ENCODE data around the gene FKBP6. TPM values are rescaled to one million over a fixed set of nuclear protein-coding genes. Genes with fewer than 3 reads are reported as not detected.
"Not testable (repeated sequence)": the region's sequence is repeated elsewhere in the genome, so short reads cannot be mapped to it uniquely, and the experiment has no call there.

The FKBP6 gene
- total RNA-seq, 4 donors from 2014 or later = not detected

- ATAC-seq (ENCODE audit: low FRiP score) (no peak), DNase-seq (ENCODE audit: low spot score) (no peak)
- TF ChIP-seq, protein P1, sequence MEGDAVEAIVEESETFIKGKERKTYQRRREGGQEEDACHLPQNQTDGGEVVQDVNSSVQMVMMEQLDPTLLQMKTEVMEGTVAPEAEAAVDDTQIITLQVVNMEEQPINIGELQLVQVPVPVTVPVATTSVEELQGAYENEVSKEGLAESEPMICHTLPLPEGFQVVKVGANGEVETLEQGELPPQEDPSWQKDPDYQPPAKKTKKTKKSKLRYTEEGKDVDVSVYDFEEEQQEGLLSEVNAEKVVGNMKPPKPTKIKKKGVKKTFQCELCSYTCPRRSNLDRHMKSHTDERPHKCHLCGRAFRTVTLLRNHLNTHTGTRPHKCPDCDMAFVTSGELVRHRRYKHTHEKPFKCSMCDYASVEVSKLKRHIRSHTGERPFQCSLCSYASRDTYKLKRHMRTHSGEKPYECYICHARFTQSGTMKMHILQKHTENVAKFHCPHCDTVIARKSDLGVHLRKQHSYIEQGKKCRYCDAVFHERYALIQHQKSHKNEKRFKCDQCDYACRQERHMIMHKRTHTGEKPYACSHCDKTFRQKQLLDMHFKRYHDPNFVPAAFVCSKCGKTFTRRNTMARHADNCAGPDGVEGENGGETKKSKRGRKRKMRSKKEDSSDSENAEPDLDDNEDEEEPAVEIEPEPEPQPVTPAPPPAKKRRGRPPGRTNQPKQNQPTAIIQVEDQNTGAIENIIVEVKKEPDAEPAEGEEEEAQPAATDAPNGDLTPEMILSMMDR (IDR thresholded peaks at IDR 0.05) = no peak
Measured at GRCh38 chr7:73366127-73366526, 38.2 kb downstream of the FKBP6 start.

DNA sequence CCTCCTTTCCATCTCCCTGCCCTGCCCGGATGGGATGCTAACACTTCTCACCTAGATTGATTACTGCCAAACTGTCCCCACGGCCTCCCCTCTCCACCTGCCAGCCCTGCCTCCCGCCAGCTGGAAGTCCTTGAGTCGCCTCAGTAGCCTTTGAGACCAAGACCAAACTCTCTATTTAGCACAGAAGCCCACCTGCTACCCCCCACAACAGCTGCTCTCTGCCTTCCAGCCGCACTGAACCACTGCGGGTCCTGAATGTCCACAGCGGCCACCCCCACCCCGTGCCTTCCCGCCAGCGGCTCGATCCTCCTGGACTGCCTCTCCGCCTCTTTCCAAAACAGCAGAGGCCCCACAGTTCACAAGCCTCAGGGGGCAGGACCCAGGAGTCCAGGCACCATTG lies 39.0 kb downstream of the FKBP6 start:
- DNase-seq (ENCODE audit: low spot score) (no peak), ATAC-seq (ENCODE audit: low FRiP score) (no peak)
- TF ChIP-seq, protein P1 (IDR thresholded peaks at IDR 0.05) = no peak

DNA sequence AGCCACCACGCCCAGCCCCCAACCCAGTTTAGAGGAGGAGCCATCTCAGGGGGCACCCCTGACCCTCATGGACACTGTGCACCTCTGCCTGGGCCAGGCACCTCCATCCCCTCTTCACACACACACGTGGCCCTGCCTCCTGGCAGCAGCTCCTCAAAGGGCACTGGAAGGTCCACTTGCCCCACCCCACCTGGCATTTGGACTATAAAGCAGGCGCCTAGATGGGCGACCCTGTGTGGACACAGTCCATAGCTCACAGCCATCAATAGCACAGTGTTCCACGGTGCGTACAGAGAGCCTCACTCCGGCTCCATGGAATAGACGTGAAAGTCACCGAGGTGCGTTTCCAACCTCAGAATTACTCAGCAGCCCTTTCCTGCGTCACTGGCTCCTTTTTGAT lies 41.0 kb downstream of the FKBP6 start:
- DNase-seq (ENCODE audit: low spot score) (no peak), ATAC-seq (ENCODE audit: low FRiP score) (no peak)
- TF ChIP-seq, protein P1 (IDR thresholded peaks at IDR 0.05) = no peak

DNA sequence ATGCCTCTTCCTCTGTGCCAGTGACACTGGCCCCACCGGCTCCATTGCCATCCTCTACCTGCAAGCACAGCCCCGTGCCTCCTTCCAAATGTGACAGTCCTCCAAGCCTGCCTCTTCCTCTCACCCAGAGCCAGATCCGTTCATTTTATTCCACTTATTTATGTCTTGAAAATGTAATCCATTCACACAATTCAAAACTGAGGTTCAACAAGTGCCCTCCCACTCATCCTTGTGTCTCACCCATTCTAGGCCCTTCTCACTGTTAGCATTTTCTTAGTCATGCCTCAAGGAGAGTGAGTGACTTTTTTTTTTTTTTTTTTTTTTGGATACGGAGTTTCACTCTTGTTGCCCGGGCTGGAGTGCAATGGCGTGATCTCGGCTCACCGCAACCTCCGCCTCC lies 41.7 kb downstream of the FKBP6 start:
- ATAC-seq (ENCODE audit: low FRiP score) = no peak
- TF ChIP-seq, protein P1 (IDR thresholded peaks at IDR 0.05) = no peak
- no peak for DNase-seq (ENCODE audit: low spot score)

- DNase-seq (ENCODE audit: low spot score) (no peak), ATAC-seq (ENCODE audit: low FRiP score) (no peak)
- TF ChIP-seq, protein P1 (IDR thresholded peaks at IDR 0.05) = no peak
Measured at GRCh38 chr7:73373741-73374140, 45.8 kb downstream of the FKBP6 start.

- ATAC-seq (ENCODE audit: low FRiP score); DNase-seq (ENCODE audit: low spot score): not testable (repeated sequence)
Measured at GRCh38 chr7:73376262-73376661, 48.3 kb downstream of the FKBP6 start.

DNA sequence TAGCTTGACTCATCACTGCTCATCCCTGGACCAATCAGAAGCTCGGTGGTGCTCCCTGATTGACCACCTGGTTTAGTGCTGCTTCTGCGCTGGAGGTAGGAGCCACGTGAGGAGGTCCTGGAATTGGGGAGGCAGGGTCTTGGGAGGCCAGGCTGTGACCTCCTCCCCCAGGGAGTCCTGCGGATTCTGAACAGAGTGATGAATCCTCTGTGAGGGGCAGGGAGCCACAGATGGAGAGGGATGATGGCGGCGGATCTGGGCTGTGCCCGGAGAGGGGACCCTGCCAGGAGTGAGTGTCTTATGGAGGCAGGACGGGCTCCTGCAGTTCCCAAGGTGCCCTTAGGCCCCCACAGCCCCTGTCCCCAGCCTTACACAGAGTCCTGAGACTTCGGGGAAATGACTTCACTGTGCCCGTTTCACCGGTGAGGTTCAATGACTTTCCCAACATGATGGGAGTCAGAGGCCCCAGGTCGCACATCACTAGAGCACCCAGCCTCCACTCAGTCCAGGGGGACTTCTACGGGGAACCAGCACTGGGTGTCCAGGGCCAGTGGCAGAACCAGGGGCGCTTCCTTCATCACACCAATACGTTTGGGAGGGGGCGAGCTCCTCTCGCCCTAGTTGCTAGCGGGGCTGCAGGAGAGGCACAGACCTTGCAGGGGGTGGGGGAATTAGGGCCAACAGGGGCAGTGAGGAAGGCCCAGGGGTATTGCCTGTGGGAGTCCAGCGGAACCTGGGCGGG lies 48.9 kb downstream of the FKBP6 start:
- ATAC-seq (ENCODE audit: low FRiP score) (no peak), DNase-seq (ENCODE audit: low spot score) (no peak)
- TF ChIP-seq, protein P1 (IDR thresholded peaks at IDR 0.05) = no peak

GRCh38 chr7:73377413-73378200 lies 49.6 kb downstream of the FKBP6 start:
- not testable (repeated sequence) for DNase-seq (ENCODE audit: low spot score); ATAC-seq (ENCODE audit: low FRiP score)

Data from omental fat pad (tissue), 4 donors.